HG03097 (cell line): ENCODE measurements around the gene SLC25A23.

Experiments used
- ATAC-seq: cut with Tn5 transposase; IDR thresholded peaks from one replicate; pipeline ENCODE4 v1.9.1; 2021; ENCODE audit not compliant: unreplicated experiment, low FRiP score

SLC25A23 gene

GRCh38 chr19:6481541-6482342 is 22.1 kb upstream of the SLC25A23 start, which contains the start of gene DENND1C:
DENND1C (minus strand) TSS chr19:6481787; CDS start chr19:6481695, 92 bp downstream.
- ATAC-seq: peak; percentile 64

DNA sequence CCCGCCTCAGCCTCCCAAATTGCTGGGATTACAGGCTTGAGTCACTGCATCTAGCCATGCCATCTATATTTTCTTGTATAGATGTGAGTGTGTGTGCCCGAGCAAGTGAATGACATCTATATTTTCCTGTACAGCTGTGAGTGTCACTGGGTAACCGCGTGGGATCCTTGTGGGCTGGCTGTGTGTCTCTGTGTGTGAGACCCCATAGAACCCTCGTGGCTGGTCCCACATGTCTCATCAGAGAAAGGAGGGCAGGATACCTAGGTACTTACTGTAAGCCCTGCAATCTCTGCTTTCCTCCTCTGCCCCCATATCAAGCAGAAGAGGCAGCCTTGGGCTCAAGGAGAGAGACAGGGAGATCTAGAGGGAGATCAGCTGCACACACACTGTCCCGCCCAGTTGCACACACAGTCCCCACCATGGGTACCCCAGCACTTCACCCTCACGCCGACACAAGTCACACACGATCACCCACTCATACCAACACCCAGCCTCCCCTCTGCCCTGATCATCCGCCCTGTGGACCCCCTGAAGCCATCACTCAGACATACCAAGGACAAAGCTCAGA is 21.3 kb upstream of the SLC25A23 start:
- peak; percentile 31 for ATAC-seq

DNA sequence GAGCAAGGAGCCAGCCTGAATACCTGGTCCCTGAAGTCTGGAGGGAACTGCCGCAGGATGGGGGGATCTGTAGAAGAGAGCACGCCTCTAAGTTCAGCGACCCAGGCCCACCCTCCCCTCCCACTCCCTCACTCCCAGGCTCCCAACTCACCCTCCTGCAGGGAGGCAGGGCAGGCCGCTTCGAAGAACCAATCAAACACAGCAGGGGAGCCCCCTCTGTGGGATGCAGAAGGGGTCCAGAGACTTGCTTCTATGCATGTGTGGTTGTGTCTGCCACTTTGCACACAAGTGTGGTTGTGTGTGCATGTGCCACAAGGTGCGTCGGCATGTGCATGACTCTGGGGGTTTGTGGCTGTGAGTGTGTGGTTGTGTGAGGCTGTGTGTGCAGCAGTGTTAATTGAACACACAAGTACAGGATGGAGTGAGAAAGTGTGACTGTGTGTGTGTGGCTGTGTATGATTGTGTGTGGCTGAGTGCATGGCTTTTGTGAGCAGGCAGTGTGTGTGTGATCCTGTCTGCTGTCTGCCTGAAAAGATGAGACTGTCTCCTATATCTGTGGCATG is 20.3 kb upstream of the SLC25A23 start:
- no peak for ATAC-seq

- ATAC-seq: no peak
Observed at GRCh38 chr19:6478815-6479214, 19.2 kb upstream of the SLC25A23 start.

- ATAC-seq: no peak
Observed at GRCh38 chr19:6476896-6477431, 17.4 kb upstream of the SLC25A23 start.

- no peak for ATAC-seq
Observed at GRCh38 chr19:6476155-6476895, 16.7 kb upstream of the SLC25A23 start.

- no peak for ATAC-seq
Observed at GRCh38 chr19:6475321-6476108, 15.9 kb upstream of the SLC25A23 start.

GRCh38 chr19:6473647-6474046 is 14.1 kb upstream of the SLC25A23 start:
- ATAC-seq: no peak

DNA sequence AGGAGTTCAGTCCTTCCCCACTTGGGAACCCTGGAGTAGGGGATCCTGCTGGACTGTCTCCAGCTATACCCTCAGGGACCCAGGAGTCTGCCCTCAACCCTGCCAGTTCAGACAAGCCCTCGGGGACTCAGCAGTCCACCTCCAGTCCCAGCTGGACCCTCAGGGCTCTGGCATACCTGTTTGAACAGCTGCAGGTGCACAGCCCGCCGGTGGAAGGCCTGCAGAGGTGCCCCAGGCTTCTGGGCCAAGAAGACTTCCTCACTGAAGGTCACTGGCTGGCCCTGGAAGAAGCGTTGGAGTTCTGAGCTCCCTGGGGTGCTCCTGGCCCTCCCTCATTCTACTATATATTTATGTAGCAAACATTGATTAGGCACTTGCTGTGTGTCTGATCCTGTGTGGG is 13.1 kb upstream of the SLC25A23 start:
- no peak for ATAC-seq

DNA sequence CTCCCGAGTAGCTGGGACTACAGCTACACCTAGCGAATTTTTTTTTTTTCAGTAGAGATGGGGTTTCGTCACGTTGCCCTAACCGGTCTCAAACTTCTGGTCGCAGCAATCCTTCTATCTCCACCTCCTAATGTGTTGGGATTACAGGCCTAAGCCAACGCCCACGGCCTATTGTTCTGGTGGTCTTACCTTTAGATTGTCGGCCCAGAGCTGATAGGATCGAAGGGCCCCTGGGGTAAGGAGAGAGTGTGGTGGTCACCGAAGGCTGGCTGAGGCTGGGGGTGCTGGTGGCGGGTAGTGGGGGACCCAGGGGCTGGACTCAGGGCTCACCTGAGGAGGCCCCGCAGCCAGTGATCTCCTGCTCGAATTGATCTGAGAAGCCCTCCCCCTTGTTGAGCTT is 11.5 kb upstream of the SLC25A23 start:
- ATAC-seq: no peak

GRCh38 chr19:6470173-6470572 is 10.6 kb upstream of the SLC25A23 start:
- ATAC-seq: no peak

DNA sequence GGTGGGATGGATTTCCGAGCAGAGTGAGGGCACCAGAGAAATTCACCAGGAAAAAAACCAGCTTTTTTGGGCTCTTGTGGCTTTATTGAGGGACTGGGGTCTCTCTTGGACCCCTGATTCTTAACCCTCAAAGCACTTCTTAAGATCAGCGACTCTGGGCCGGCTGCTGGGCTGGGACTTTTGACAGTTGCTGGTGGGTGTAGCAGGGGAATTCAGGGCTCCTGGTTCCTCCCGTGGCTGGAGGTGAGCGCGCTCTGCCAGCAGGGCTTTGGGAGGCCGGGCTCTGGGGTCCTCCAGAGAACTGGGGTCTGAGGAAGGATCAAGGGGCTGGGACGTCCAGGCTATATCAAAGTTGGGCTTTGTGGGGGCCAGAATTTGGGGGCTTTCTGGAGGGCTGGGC is 7.8 kb upstream of the SLC25A23 start:
- no peak for ATAC-seq

- ATAC-seq: no peak
Observed at GRCh38 chr19:6466526-6467248, 7.1 kb upstream of the SLC25A23 start.

- no peak for ATAC-seq
Observed at GRCh38 chr19:6465663-6466062, 6.1 kb upstream of the SLC25A23 start.

- ATAC-seq: no peak
Observed at GRCh38 chr19:6465006-6465405, 5.4 kb upstream of the SLC25A23 start.

- ATAC-seq: no peak
Observed at GRCh38 chr19:6464070-6464873, 4.7 kb upstream of the SLC25A23 start, which contains the start of gene CRB3. CRB3 (plus strand) TSS chr19:6464271; CDS start chr19:6464702, 431 bp downstream.

GRCh38 chr19:6460099-6460884 is 700 bp upstream of the SLC25A23 start:
- peak; percentile 82 for ATAC-seq
